SK-N-MC (cell line): Measurements from ENCODE around the gene PIWIL4.

Experiments
- DNase-seq: peaks from one replicate; pipeline ENCODE4 v3.0.0-alpha.2; 2011; ENCODE audit warnings: low read depth, low spot score
- H3K27ac ChIP-seq: fragments of 200-600 bp; sonication (generic); 2 replicates; pipeline ENCODE4 v1.5.1; 2016; ENCODE audit warnings: mixed run types
- H3K36me3 ChIP-seq: fragments of 200-600 bp; sonication (generic); 2 replicates; pipeline ENCODE4 v1.6.1; 2017; ENCODE audit warnings: antibody characterized with exemption, low read length, mixed read lengths; ENCODE audit not compliant: insufficient read depth
- H3K4me3 ChIP-seq: fragments of 200-600 bp; sonication (generic); 2 replicates; pipeline ENCODE4 v1.5.1; 2016
- H3K9ac ChIP-seq: fragments of 200-600 bp; sonication (generic); 2 replicates; pipeline ENCODE4 v1.8.0; 2017; ENCODE audit warnings: mixed run types, mixed read lengths; ENCODE audit not compliant: insufficient read length
- H3K9me3 ChIP-seq: fragments of 200-600 bp; sonication (generic); 2 replicates; pipeline ENCODE4 v1.6.1; 2017; ENCODE audit warnings: low read depth, mild to moderate bottlenecking, antibody characterized with exemption, low read length, moderate library complexity, mixed read lengths
- EZH2 ChIP-seq: fragments of 200-600 bp; sonication (generic); IDR thresholded peaks from one replicate; pipeline ENCODE4 v1.6.1; 2017; ENCODE audit warnings: antibody characterized with exemption
- FOXP2 ChIP-seq: optimal IDR thresholded peaks from 2 replicates; pipeline ENCODE3; 2011; ENCODE audit warnings: mild to moderate bottlenecking, moderate library complexity; ENCODE audit not compliant: insufficient read depth; ENCODE audit errors: extremely low read length, control extremely low read depth
- POLR2AphosphoS5 ChIP-seq: IDR thresholded peaks from 2 replicates; pipeline ENCODE4 v1.6.1; 2012; ENCODE audit warnings: mild to moderate bottlenecking, low read depth, low read length, borderline replicate concordance

PIWIL4 gene

DNA sequence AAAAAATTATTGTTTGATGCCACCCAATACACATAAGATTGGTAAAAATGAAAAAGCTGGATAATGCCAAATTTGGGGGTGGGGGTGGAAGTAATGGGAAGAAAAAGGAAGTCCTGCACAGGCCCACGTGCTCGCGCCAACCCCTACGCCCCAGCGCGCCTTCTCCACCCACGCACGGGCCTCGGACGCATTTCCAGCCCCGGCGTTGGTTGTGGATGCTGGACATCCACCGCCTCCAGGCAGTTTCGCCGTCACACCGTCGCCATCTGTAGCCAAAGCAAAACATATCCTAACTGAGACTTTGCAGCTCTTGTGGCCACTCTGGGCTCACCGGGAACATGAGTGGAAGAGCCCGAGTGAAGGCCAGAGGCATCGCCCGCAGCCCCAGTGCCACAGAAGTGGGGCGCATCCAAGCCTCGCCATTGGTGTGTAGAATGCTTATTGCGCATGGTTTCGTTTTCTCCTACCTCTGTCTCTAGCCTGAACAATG is at the start of gene PIWIL4:
TSS of gene PIWIL4 (plus strand) at position 188 of the 490 bp plus-strand sequence. CDS start at position 339, 151 bp downstream.
- TF ChIP-seq EZH2 (no peak), FOXP2 (no peak), POLR2AphosphoS5 (no peak)
- H3K27ac ChIP-seq = peak within 1 kb of the TSS; percentile 68
- H3K36me3 ChIP-seq = no peaks in the 10 kb centered on the region
- DNase-seq = no peak
- H3K9me3 ChIP-seq = no peaks in the 10 kb centered on the region
- no peak within 1 kb of the TSS for H3K9ac ChIP-seq
- H3K4me3 ChIP-seq = peak within 1 kb of the TSS; percentile 24; the same call in 1 of the 2 replicates

- H3K4me3 ChIP-seq = no peak overlapping the region
- no peak for TF ChIP-seq FOXP2
- no peak for TF ChIP-seq EZH2
- TF ChIP-seq POLR2AphosphoS5 = no peak
- H3K9me3 ChIP-seq = no peaks in the 10 kb centered on the region
- H3K27ac ChIP-seq = no peak overlapping the region
- no peak overlapping the region for H3K9ac ChIP-seq
- no peak for DNase-seq
- H3K36me3 ChIP-seq = no peaks in the 10 kb centered on the region
These were observed 48.9 kb upstream of the PIWIL4 start for GRCh38 chr11:94518300-94518699.

- peak; percentile 20 for DNase-seq
- Histone ChIP-seq H3K4me3 (0 out of 2 replicates have a peak overlapping the region, but pooled peaks have one; percentile 22), H3K36me3 (no peaks in the 10 kb centered on the region), H3K9me3 (no peaks in the 10 kb centered on the region), H3K9ac (no peak overlapping the region), H3K27ac (no peak overlapping the region)
- TF ChIP-seq POLR2AphosphoS5 (no peak), FOXP2 (no peak), EZH2 (no peak)
These were observed 47.6 kb upstream of the PIWIL4 start for GRCh38 chr11:94519478-94520084.

DNA sequence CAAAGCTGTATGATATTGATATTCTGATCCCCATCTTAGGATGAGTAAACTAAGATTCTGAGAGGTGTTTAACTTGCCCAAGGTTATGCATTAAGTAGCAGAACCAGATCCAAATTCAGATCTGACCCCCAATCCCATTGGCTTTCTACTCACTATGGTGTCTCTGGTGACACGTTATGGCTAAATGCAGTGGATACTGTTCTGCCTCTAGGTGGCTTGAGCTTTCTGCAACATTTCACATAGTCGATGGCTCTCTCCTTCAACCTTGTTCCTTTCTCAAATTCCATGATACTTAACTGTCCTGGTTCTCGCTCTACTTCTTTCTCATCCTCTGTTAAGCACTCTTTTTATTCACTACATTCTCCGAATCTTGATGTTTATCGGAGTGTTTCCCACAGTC is 45.5 kb upstream of the PIWIL4 start:
- no peaks in the 10 kb centered on the region for H3K36me3 ChIP-seq
- H3K4me3 ChIP-seq = no peak overlapping the region
- H3K27ac ChIP-seq = no peak overlapping the region
- H3K9me3 ChIP-seq = no peaks in the 10 kb centered on the region
- TF ChIP-seq EZH2 = no peak
- TF ChIP-seq POLR2AphosphoS5 = no peak
- no peak for TF ChIP-seq FOXP2
- H3K9ac ChIP-seq = no peak overlapping the region
- DNase-seq = no peak

GRCh38 chr11:94524341-94524740 is 42.8 kb upstream of the PIWIL4 start:
- H3K27ac ChIP-seq = no peak overlapping the region
- no peaks in the 10 kb centered on the region for H3K36me3 ChIP-seq
- DNase-seq = no peak
- H3K9me3 ChIP-seq = no peaks in the 10 kb centered on the region
- H3K4me3 ChIP-seq = no peak overlapping the region
- no peak overlapping the region for H3K9ac ChIP-seq
- TF ChIP-seq POLR2AphosphoS5 (no peak), FOXP2 (no peak), EZH2 (no peak)

DNA sequence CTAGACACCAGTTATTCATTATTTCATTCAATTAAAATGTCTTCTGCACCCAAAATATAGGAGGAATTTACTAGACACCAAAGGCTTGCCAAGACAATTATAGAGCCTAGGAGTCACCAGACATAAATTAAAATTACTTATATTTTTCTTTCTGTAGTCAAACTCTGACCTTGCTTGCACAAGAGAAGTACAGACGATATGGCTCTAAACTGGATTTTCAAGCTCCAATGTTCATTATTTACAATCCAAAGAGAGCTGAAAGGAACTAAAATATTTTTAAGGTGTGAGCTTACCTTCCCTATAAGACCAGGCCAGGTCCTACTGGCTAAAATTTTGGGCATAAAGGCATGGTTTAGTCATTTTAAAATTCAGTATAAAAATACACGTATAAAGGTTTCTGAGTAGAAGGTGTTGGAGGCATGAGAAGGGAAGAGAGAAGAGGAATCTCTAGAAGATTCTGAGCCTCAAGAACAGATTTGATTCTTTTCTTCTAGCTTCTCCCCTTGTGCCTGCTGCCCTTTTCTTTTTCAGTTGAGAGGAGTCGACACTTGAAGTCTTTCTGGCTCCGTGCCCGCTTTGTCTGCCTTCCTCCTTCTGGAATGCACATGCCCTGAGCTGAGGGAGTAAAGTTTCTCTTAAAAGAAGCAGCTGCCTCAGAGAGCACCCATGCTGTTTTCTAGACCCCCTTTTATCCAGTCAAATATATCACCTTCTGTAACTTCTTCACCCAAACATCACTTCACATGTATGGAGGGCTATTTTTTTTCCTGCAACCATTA is 41.4 kb upstream of the PIWIL4 start:
- DNase-seq = peak; percentile 61
- TF ChIP-seq EZH2 (no peak), FOXP2 (no peak), POLR2AphosphoS5 (no peak)
- H3K27ac ChIP-seq = peak overlapping the region; percentile 52; the same call in 1 of the 2 replicates
- no peaks in the 10 kb centered on the region for H3K36me3 ChIP-seq
- H3K9ac ChIP-seq = no peak overlapping the region
- no peaks in the 10 kb centered on the region for H3K9me3 ChIP-seq
- H3K4me3 ChIP-seq = peak overlapping the region; percentile 11; the same call in 1 of the 2 replicates

GRCh38 chr11:94526645-94527438 is 40.3 kb upstream of the PIWIL4 start:
- no peak for TF ChIP-seq EZH2
- TF ChIP-seq FOXP2 = no peak
- no peak for TF ChIP-seq POLR2AphosphoS5
- H3K9ac ChIP-seq = no peak overlapping the region
- H3K27ac ChIP-seq = no peak overlapping the region
- no peaks in the 10 kb centered on the region for H3K36me3 ChIP-seq
- no peaks in the 10 kb centered on the region for H3K9me3 ChIP-seq
- DNase-seq = no peak
- H3K4me3 ChIP-seq = no peak overlapping the region

GRCh38 chr11:94528551-94528950 is 38.6 kb upstream of the PIWIL4 start:
- no peak for DNase-seq
- H3K9me3 ChIP-seq = no peaks in the 10 kb centered on the region
- TF ChIP-seq FOXP2 = no peak
- TF ChIP-seq EZH2 = no peak
- TF ChIP-seq POLR2AphosphoS5 = no peak

More at GRCh38 chr11:94528551-94528950, 38.6 kb upstream of the PIWIL4 start:
- no peak overlapping the region for H3K27ac ChIP-seq
- no peak overlapping the region for H3K9ac ChIP-seq
- no peaks in the 10 kb centered on the region for H3K36me3 ChIP-seq
- H3K4me3 ChIP-seq = no peak overlapping the region
